GM12865 (cell line): ENCODE data around the gene CCN6.
"Not testable (repeated sequence)": the region's sequence is repeated elsewhere in the genome, so short reads cannot be mapped to it uniquely, and the experiment has no call there.

Experiments used
- DNase-seq: peaks from one replicate; pipeline ENCODE4 v3.0.0; 2010; ENCODE audit warnings: low read depth
- H3K4me3 ChIP-seq: 2 replicates; pipeline ENCODE4 v1.5.1; 2011; ENCODE audit warnings: mild to moderate bottlenecking, low read depth, low read length, control low read depth
- CTCF ChIP-seq: IDR thresholded peaks from 2 replicates; pipeline ENCODE4 v1.5.1; 2011; ENCODE audit warnings: low read length, control low read depth, low read depth, inconsistent platforms; ENCODE audit not compliant: insufficient read depth; ENCODE audit errors: missing control alignments

CCN6 gene

DNA sequence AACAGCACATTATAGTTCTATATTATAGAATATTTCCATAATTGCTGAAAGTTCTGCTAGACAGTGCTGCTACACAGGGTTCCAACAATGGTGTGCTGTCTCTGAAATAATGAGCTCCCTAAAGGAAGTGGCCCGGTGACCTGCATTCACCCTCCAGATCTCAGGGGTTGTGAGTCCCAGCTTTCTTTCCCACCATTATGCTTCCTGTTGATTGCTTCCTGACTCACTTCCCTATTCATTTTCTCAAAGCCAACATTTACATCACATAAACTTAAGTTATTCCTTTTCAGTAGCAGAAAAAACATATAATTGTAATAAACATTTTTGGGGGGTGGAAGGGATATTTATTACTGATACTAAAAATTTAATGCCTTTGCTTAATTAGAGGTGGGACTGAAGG is 12.9 kb upstream of the CCN6 start:
- no peak for TF ChIP-seq CTCF
- DNase-seq, result no peak
- no peak overlapping the region for H3K4me3 ChIP-seq

GRCh38 chr6:112041535-112041934 is 12.4 kb upstream of the CCN6 start:
- no peak for TF ChIP-seq CTCF
- no peak overlapping the region for H3K4me3 ChIP-seq
- DNase-seq, result no peak

DNA sequence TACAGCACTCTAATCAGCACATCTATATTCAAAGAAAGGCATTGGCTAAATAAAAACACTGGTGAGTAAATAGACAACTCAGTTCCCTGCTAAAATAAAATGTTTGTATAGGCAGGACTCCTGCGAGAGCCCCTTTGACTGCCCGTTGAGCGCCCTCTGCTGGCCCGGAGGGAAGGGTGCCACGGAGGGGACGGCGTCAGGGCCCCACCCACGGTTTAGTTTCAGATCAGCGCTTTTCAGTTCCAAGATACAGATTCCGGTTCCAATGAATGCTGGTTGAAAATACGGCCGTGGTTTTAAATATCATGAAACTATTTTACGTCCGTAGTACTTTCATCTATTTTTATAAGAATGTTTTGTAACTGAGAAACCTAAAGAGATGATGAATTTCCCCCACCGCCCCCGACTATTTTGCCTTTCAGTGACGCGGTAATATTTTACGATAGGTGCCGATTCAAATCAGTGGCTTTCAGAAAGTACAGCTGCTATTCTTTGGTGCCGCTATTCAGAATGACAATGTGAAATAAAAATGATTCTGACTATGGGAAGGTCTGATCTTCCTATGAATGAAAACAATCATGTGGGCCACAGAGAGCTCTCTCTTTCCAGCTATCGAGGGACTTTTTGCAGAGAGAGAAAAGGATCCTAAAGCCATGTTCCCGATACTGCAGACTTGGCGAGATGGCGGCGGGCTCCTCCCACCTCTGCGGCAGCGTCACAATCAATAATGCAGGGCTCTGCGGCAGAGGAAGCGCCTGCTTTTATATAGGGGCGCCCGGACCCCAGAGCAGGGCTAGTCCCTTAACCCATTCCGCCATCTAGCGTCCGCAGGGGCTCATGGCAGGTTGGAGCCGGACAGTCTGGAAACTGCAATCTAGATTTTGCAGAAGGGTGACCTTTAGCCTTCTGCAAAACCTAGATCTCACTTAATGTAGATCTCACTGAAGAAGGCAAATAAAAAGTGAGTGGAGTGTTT is 10.6 kb upstream of the CCN6 start:
- DNase-seq, result peak; percentile 94
- TF ChIP-seq CTCF, result peak; percentile 96
- H3K4me3 ChIP-seq, result peak overlapping the region; percentile 75

- TF ChIP-seq CTCF, result no peak
- no peak for DNase-seq
- no peak overlapping the region for H3K4me3 ChIP-seq
Observed at GRCh38 chr6:112044196-112044595, 9.7 kb upstream of the CCN6 start.

GRCh38 chr6:112044856-112045255 is 9.0 kb upstream of the CCN6 start:
- no peak overlapping the region for H3K4me3 ChIP-seq
- DNase-seq, result no peak
- TF ChIP-seq CTCF, result no peak

GRCh38 chr6:112047523-112047922 is 6.4 kb upstream of the CCN6 start:
- not testable (repeated sequence) for DNase-seq, H3K4me3 ChIP-seq

- no peak for DNase-seq
- TF ChIP-seq CTCF, result no peak
- H3K4me3 ChIP-seq, result no peak overlapping the region
Observed at GRCh38 chr6:112049026-112049799, 4.7 kb upstream of the CCN6 start.
